Pancreas (tissue), 10 donors: ENCODE data around the gene MGMT. TPM values are rescaled to one million over a fixed set of nuclear protein-coding genes. Genes with fewer than 3 reads are reported as not detected.

Experiments
- ATAC-seq, 4 donors: fragments of 200-7000 bp; cut with Tn5 transposase; one replicate each; pipeline versions ENCODE4 v1.8.0 to v1.9.1; 2020; ENCODE audit warnings: mild to moderate bottlenecking in 4 of 4, moderate library complexity in 4 of 4
- DNase-seq, 6 donors: peaks; one replicate each; pipeline ENCODE4 v3.0.0-alpha.2; 2020
- FAIRE-seq: peaks from 2 replicates; lab custom pipeline; 2012; peaks lifted over from hg19 to GRCh38; lab: Jason Lieb, UNC
- H3K27ac ChIP-seq, 4 donors: fragments of 200-600 bp; sonication (generic); 1 replicate in 3 of 4; 2 replicates in 1 of 4; pipeline versions ENCODE4 v1.5.0 to v1.8.0; 2020
- H3K27me3 ChIP-seq, 4 donors: fragments of 200-600 bp; one replicate each; pipeline ENCODE4 v1.8.0; 2021
- H3K36me3 ChIP-seq, 3 donors: fragments of 200-600 bp; sonication (generic) in 1 of 3; one replicate each; pipeline versions ENCODE4 v1.5.0 to v1.8.0; 2020 to 2021
- H3K4me1 ChIP-seq, 3 donors: fragments of 200-600 bp; one replicate each; pipeline ENCODE4 v1.8.0; 2021
- H3K4me3 ChIP-seq, 4 donors: fragments of 200-600 bp; sonication (generic) in 2 of 4; one replicate each; pipeline versions ENCODE4 v1.5.0 to v1.8.0; 2020 to 2021
- H3K9me3 ChIP-seq, 4 donors: fragments of 200-600 bp; one replicate each; pipeline ENCODE4 v1.8.0; 2021
- CTCF ChIP-seq, 4 donors: fragments of 200-600 bp; sonication (generic) in 3 of 4; IDR thresholded peaks; one replicate each; pipeline versions ENCODE4 v1.5.0 to v1.8.0; 2021; ENCODE audit warnings: antibody characterized with exemption in 4 of 4
- WGBS, 2 donors: extraction: QIAGEN DNeasy Blood & Tissue Kit; methylation state at CpG; one replicate each; pipeline ENCODE4 v1.1.7; 2013; 5-methylcytosine and 5-hydroxymethylcytosine counted together
- intact Hi-C, 3 donors: fragments of 100-400 bp; cut with DNase I; formaldehyde crosslinking; loops; one replicate each; pipeline versions ENCODE4 v1.11.1 to v1.14.2; 2022
- polyA plus RNA-seq, 2 donors: library from polyadenylated mRNA; stranded (reverse); fragments of 200-250 nt; gene quantifications; one replicate each; pipeline ENCODE4 v1.2.3, GENCODE V29; 2013
- total RNA-seq, 6 donors: library from RNA; stranded (reverse); fragmentation: NEBNext Ultra II Directional in 4 of 6; extraction: Animal tissue kit (Norgen Biotek cat#: 25700) in 4 of 6; gene quantifications; one replicate each; pipeline versions ENCODE4 v1.2.1 to v1.2.4, GENCODE V29; 2021 to 2023
- donor health status: healthy with polysubstance abuse.
- donor health status: DM: no; HTN: no; CAD: no; lungs with moderate emphysema.
- donor health status: DM: no; HTN: no; CAD: no.
- donor health status: control.
- donor health status: control.
- donor health status: Bipolar disorder and iron deficiency.
- donor health status: DM: yes; HTN: yes; CAD: no.
- donor health status: DM: no; HTN: no; CAD: no.
- donor health status: DM: no; HTN: no; CAD: no.
- donor health status: DM: yes; HTN: yes; CAD: no.

MGMT gene
- total and polyA plus RNA-seq, 8 donors: 9.1 to 18.6 (median 12.0) TPM

- no peaks in the 10 kb centered on the region for H3K9me3 ChIP-seq
- no peaks in the 10 kb centered on the region for H3K4me1 ChIP-seq
- DNase-seq (no peak), ATAC-seq (no peak), FAIRE-seq (no peak)
- 58 to 62% methylated on average over 6 of the region's 6 CpGs for WGBS, 2 donors
- no peak overlapping the region for H3K4me3 ChIP-seq
- intact Hi-C loops: no loop called here
- no peaks in the 10 kb centered on the region for H3K27me3 ChIP-seq
- no peaks in the 10 kb centered on the region for H3K36me3 ChIP-seq
- no peak for TF ChIP-seq CTCF (IDR thresholded peaks at IDR 0.05)
- H3K27ac ChIP-seq: no peak overlapping the region
Observed at GRCh38 chr10:129793479-129793878, 326.4 kb downstream of the MGMT start.

GRCh38 chr10:129793996-129794395 lies 327.0 kb downstream of the MGMT start:
- intact Hi-C loops: no loop called here
- TF ChIP-seq CTCF (IDR thresholded peaks at IDR 0.05): no peak
- WGBS, 2 donors: 85 to 88% methylated on average over 22 of the region's 22 CpGs
- Histone ChIP-seq H3K4me3 (no peak overlapping the region), H3K27ac (no peak overlapping the region), H3K9me3 (no peaks in the 10 kb centered on the region), H3K36me3 (no peaks in the 10 kb centered on the region), H3K27me3 (no peaks in the 10 kb centered on the region), H3K4me1 (no peaks in the 10 kb centered on the region)
- DNase-seq: no peak
- FAIRE-seq: no peak
- no peak for ATAC-seq

GRCh38 chr10:129796710-129797420 lies 329.8 kb downstream of the MGMT start:
- DNase-seq (no peak), ATAC-seq (no peak), FAIRE-seq (no peak)
- TF ChIP-seq CTCF (IDR thresholded peaks at IDR 0.05): no peak
- Histone ChIP-seq H3K27me3 (no peaks in the 10 kb centered on the region), H3K9me3 (no peaks in the 10 kb centered on the region), H3K27ac (no peak overlapping the region), H3K36me3 (no peaks in the 10 kb centered on the region), H3K4me1 (no peaks in the 10 kb centered on the region), H3K4me3 (no peak overlapping the region)
- WGBS, 2 donors: 66 to 70% methylated on average over 14 of the region's 14 CpGs
- intact Hi-C loops: no loop called here

- Histone ChIP-seq H3K4me3 (no peak overlapping the region), H3K9me3 (no peaks in the 10 kb centered on the region), H3K4me1 (no peaks in the 10 kb centered on the region), H3K27me3 (no peaks in the 10 kb centered on the region), H3K36me3 (no peaks in the 10 kb centered on the region), H3K27ac (no peak overlapping the region)
- no peak for TF ChIP-seq CTCF (IDR thresholded peaks at IDR 0.05)
- WGBS, 2 donors: 66 to 67% methylated on average over 3 of the region's 3 CpGs
- ATAC-seq: no peak
- no peak for FAIRE-seq
- no peak for DNase-seq
- intact Hi-C loops: no loop called here
Observed at GRCh38 chr10:129799942-129800341, 332.9 kb downstream of the MGMT start.

- TF ChIP-seq CTCF (IDR thresholded peaks at IDR 0.05): no peak
- intact Hi-C loops: no loop called here
- no peaks in the 10 kb centered on the region for H3K9me3 ChIP-seq
- no peaks in the 10 kb centered on the region for H3K4me1 ChIP-seq
- no peak overlapping the region for H3K4me3 ChIP-seq
- H3K36me3 ChIP-seq: no peaks in the 10 kb centered on the region
- no peak overlapping the region for H3K27ac ChIP-seq
- H3K27me3 ChIP-seq: no peaks in the 10 kb centered on the region
- FAIRE-seq (no peak), DNase-seq (no peak), ATAC-seq (no peak)
- WGBS, 2 donors: 64 to 67% methylated on average over 14 of the region's 14 CpGs
Observed at GRCh38 chr10:129800796-129801340, 333.8 kb downstream of the MGMT start.
